MM.1S (cell line): Measurements from ENCODE around the gene NXPH2.

ENCODE experiments used
- CTCF ChIP-seq: fragments of 300-600 bp; sonication (generic); IDR thresholded peaks from 2 replicates; pipeline ENCODE4 v1.5.1; 2016; ENCODE audit warnings: antibody characterized with exemption, low read length, mixed read lengths
- EZH2 ChIP-seq: fragments of 300-600 bp; sonication (generic); optimal IDR thresholded peaks from 2 replicates; pipeline ENCODE3; 2017; ENCODE audit warnings: low read depth, mild to moderate bottlenecking, antibody characterized with exemption, low read length, mixed read lengths

GRCh38 chr2:138780908-138781307, 718 bp upstream of the NXPH2 start:
- no peak for TF ChIP-seq CTCF
- no peak for TF ChIP-seq EZH2
